GM23248 (cell line): Measurements from ENCODE around the gene MRPL28. TPM values are rescaled to one million over a fixed set of nuclear protein-coding genes. Genes with fewer than 3 reads are reported as not detected.

ENCODE experiments used
- DNase-seq: peaks from one replicate; pipeline ENCODE4 v3.0.0-alpha.2; 2015
- H2AFZ ChIP-seq: fragments of 200-600 bp; sonication (generic); 2 replicates; pipeline ENCODE4 v1.6.1; 2016; ENCODE audit warnings: antibody characterized with exemption
- H3F3A ChIP-seq: fragments of 200-600 bp; sonication (generic); 2 replicates; pipeline ENCODE4 v1.6.1; 2016; ENCODE audit warnings: mild to moderate bottlenecking, antibody characterized with exemption, mixed run types; ENCODE audit not compliant: insufficient read depth
- H3K27ac ChIP-seq: fragments of 200-600 bp; sonication (generic); 2 replicates; pipeline ENCODE4 v1.5.1; 2016; ENCODE audit warnings: mild to moderate bottlenecking
- H3K27me3 ChIP-seq: fragments of 200-600 bp; sonication (generic); replicated peaks from 2 replicates; pipeline ENCODE4 v1.6.1; 2016; ENCODE audit warnings: mild to moderate bottlenecking; ENCODE audit not compliant: insufficient read depth
- H3K36me3 ChIP-seq: fragments of 200-600 bp; sonication (generic); 2 replicates; pipeline ENCODE4 v1.6.1; 2016; ENCODE audit warnings: low read depth, mild to moderate bottlenecking
- H3K4me1 ChIP-seq: fragments of 200-600 bp; sonication (generic); 2 replicates; pipeline ENCODE4 v1.6.1; 2016; ENCODE audit warnings: mild to moderate bottlenecking; ENCODE audit not compliant: insufficient read depth
- H3K4me2 ChIP-seq: fragments of 200-600 bp; sonication (generic); one replicate; pipeline ENCODE4 v1.6.1; 2016; ENCODE audit warnings: mild to moderate bottlenecking; ENCODE audit not compliant: unreplicated experiment
- H3K4me3 ChIP-seq: fragments of 200-600 bp; sonication (generic); 2 replicates; pipeline ENCODE4 v1.5.1; 2016; ENCODE audit warnings: mild to moderate bottlenecking
- H3K79me2 ChIP-seq: fragments of 200-600 bp; sonication (generic); 2 replicates; pipeline ENCODE4 v1.6.1; 2016; ENCODE audit warnings: mild to moderate bottlenecking; ENCODE audit not compliant: insufficient read depth
- H3K9ac ChIP-seq: fragments of 200-600 bp; sonication (generic); 2 replicates; pipeline ENCODE4 v1.6.1; 2016; ENCODE audit warnings: mild to moderate bottlenecking
- H3K9me2 ChIP-seq: fragments of 200-600 bp; sonication (generic); 2 replicates; pipeline ENCODE4 v1.6.1; 2016; ENCODE audit warnings: mixed run types, mild to moderate bottlenecking, moderate library complexity; ENCODE audit not compliant: insufficient read depth
- H3K9me3 ChIP-seq: fragments of 200-600 bp; sonication (generic); one replicate; pipeline ENCODE4 v1.6.1; 2017; ENCODE audit warnings: low read depth
- H4K20me1 ChIP-seq: fragments of 200-600 bp; sonication (generic); 2 replicates; pipeline ENCODE4 v1.6.0; 2016; ENCODE audit not compliant: insufficient read depth
- EZH2 ChIP-seq: fragments of 200-600 bp; sonication (generic); IDR thresholded peaks from 2 replicates; pipeline ENCODE4 v1.6.1; 2018; ENCODE audit warnings: antibody characterized with exemption, mild to moderate bottlenecking; ENCODE audit not compliant: insufficient read depth, poor library complexity, severe bottlenecking
- EZH2phosphoT487 ChIP-seq: fragments of 200-600 bp; sonication (generic); IDR thresholded peaks from 2 replicates; pipeline ENCODE4 v1.6.1; 2018; ENCODE audit warnings: antibody characterized with exemption, moderate library complexity, mild to moderate bottlenecking, low read depth; ENCODE audit not compliant: insufficient read depth
- WGBS, 2 experiments: methylation state at CpG; one replicate each; pipeline ENCODE4 v1.1.6; 2015 to 2017; ENCODE audit warnings: low lambda C conversion rate in 2 of 2, low coverage in 1 of 2; ENCODE audit errors: missing lambda C conversion rate in 2 of 2; 5-methylcytosine and 5-hydroxymethylcytosine counted together
- in situ Hi-C: fragments of 300-500 bp; cut with MboI; formaldehyde crosslinking; loops from 2 replicates; pipeline ENCODE4 v1.15.0; 2020
- polyA plus RNA-seq: library from polyadenylated mRNA; unstranded; fragments of >200 nt; fragmentation: Nextera tagmentation; extraction: Ambion mirVana; gene quantifications from 2 replicates; pipeline ENCODE4 v1.2.1, GENCODE V29; 2016
- total RNA-seq: library from RNA; depleted of rRNA; stranded (reverse); fragments of >200 nt; shearing (Covaris generic); gene quantifications from 2 replicates; pipeline ENCODE4 v1.2.3, GENCODE V29; 2014

Gene MRPL28
- total and polyA plus RNA-seq, 2 experiments from 2014 or later, result 103 to 108 TPM

DNA sequence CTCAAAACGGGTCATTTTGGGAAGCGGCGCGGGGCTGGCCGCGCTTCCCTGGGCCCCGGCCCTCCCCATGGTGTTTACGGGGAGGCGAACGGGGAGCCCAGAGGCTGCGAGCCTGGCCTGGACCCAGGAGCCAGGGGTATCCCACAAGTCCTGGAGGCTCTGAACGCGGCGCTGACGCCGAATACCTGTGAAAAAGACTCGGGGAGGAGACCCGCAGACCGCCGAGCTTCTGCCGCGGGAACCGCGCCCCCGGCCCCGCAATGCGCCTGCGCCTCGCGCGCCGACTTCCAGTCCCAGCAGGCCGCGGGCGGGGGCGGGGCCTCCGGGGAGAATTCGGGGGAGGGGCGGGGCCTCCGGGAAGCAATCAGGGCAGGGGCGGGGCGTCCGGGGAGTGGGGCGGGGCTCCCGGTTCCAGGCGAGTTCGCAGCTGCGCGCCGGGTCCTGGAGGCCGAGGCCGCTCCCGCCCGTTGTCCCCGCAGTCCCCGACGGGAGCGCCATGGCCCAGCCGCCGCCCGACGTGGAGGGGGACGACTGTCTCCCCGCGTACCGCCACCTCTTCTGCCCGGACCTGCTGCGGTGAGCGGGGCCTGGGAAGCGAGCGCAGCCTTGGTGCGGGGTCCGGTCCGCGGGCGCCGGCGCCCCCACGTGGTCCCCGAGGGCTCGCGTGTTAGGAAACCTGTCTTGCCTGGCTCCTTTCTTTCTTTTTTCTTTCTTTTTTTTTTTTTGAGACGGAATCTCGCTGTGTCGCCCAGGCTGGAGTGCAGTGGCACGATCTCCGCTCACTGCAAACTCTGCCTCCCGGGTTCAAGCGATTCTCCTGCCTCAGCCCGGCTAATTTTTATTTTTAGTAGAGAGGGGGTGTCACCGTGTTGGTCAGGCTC lies 31.4 kb upstream of the MRPL28 start, which contains the start of gene DECR2:
Gene DECR2, plus strand, starts transcription at position 418 of the 881 bp plus-strand sequence. Its CDS starts 79 bp downstream, at position 497.
- Histone ChIP-seq H4K20me1 (no peaks in the 10 kb centered on the region), H3K9me3 (no peaks in the 10 kb centered on the region), H3K9me2 (no peaks in the 10 kb centered on the region), H3K4me1 (peaks cover 4% of the 10 kb centered on the region; the same call in 1 of the 2 replicates), H2AFZ (peak within 1 kb of the TSS; percentile 69), H3K36me3 (no peaks in the 10 kb centered on the region), H3K27ac (peak within 1 kb of the TSS; percentile 68), H3K27me3 (no peaks in the 10 kb centered on the region), H3F3A (peaks cover 4% of the 10 kb centered on the region; the same call in 1 of the 2 replicates), H3K9ac (peak within 1 kb of the TSS; percentile 91), H3K4me2 (peak within 1 kb of the TSS; percentile 90), H3K4me3 (peak within 1 kb of the TSS; percentile 84), H3K79me2 (peaks cover 30% of the 10 kb centered on the region)
- TF ChIP-seq EZH2phosphoT487 (no peak), EZH2 (no peak)
- in situ Hi-C loops, result no loop called here
- 1% methylated on average over 27 to 60 of the region's 91 CpGs for WGBS, 2 experiments
- peak; percentile 97 for DNase-seq

DNA sequence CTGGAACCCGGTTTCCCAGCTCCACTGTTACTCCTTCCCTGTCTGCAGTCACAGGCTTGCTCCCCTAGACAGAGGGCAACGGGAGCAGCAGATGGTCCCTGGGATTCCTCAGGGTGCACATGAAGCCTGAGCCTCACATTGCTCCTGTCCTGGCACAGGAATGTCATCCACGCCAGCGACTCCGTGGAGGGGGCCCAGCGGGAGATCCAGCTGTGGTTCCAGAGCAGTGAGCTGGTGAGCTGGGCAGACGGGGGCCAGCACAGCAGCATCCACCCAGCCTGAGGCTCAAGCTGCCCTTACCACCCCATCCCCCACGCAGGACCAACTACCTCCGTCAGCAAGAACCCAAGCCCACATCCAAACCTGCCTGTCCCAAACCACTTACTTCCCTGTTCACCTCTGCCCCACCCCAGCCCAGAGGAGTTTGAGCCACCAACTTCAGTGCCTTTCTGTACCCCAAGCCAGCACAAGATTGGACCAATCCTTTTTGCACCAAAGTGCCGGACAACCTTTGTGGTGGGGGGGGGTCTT lies 29.8 kb upstream of the MRPL28 start:
- Histone ChIP-seq H3K9ac (peak overlapping the region; percentile 91), H3K4me2 (peak overlapping the region; percentile 90), H3K4me3 (peak overlapping the region; percentile 84)

DNA sequence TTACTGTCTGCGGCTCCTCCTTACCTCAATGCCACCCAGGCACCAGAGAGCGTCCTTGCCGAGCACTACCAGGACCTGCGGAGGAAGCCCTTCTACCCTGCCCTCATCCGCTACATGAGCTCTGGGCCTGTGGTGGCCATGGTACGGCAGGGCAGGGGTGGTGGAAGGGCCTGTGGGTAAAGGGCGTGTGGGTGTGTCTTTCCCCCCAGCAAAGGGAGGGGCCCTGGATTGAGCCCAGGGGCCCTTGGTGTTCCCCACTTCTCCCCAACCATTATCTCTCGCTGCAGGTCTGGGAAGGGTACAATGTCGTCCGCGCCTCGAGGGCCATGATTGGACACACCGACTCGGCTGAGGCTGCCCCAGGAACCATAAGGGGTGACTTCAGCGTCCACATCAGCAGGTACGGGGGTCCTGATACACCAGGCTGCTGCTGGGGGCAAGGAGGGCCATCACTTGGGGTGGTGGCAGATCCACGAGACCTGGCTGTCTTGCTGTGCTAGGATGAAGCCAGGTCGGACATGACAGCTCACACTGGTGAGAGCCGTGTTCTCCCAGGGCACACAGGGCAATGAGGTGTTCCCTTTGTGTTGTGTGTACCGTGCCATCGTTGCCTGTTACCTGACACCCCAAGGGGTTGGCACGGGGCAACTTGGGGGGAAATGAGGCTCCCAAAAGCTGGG lies 29.1 kb upstream of the MRPL28 start:
- no peak overlapping the region for H3K4me3 ChIP-seq
- H4K20me1 ChIP-seq, result no peaks in the 10 kb centered on the region
- no peak overlapping the region for H3K9ac ChIP-seq
- 96 to 98% methylated on average over 21 to 22 of the region's 22 CpGs for WGBS, 2 experiments
- TF ChIP-seq EZH2 (no peak), EZH2phosphoT487 (no peak)
- peaks cover 14% of the 10 kb centered on the region for H3F3A ChIP-seq
- H2AFZ ChIP-seq, result no peak overlapping the region
- H3K79me2 ChIP-seq, result peaks cover 30% of the 10 kb centered on the region
- H3K4me1 ChIP-seq, result peaks cover 9% of the 10 kb centered on the region; the same call in 1 of the 2 replicates
- no peak for DNase-seq
- H3K4me2 ChIP-seq, result no peak overlapping the region
- in situ Hi-C loops, result no loop called here
- H3K9me2 ChIP-seq, result no peaks in the 10 kb centered on the region
- H3K27me3 ChIP-seq, result no peaks in the 10 kb centered on the region
- H3K36me3 ChIP-seq, result no peaks in the 10 kb centered on the region
- H3K9me3 ChIP-seq, result no peaks in the 10 kb centered on the region
- no peak overlapping the region for H3K27ac ChIP-seq

More for the DNA sequence above, 29.8 kb upstream of the MRPL28 start:
- TF ChIP-seq EZH2phosphoT487, result no peak
- no peak for TF ChIP-seq EZH2
- Histone ChIP-seq H2AFZ (peak overlapping the region; percentile 69; the same call in 1 of the 2 replicates), H4K20me1 (no peaks in the 10 kb centered on the region), H3K9me2 (no peaks in the 10 kb centered on the region), H3K79me2 (peaks cover 30% of the 10 kb centered on the region), H3K36me3 (no peaks in the 10 kb centered on the region), H3F3A (peaks cover 14% of the 10 kb centered on the region), H3K27ac (peak overlapping the region; percentile 68), H3K9me3 (no peaks in the 10 kb centered on the region), H3K27me3 (no peaks in the 10 kb centered on the region), H3K4me1 (peaks cover 9% of the 10 kb centered on the region; the same call in 1 of the 2 replicates)
- no peak for DNase-seq
- WGBS, 2 experiments, result 86% methylated on average over 10 of the region's 10 CpGs
- in situ Hi-C loops, result no loop called here

DNA sequence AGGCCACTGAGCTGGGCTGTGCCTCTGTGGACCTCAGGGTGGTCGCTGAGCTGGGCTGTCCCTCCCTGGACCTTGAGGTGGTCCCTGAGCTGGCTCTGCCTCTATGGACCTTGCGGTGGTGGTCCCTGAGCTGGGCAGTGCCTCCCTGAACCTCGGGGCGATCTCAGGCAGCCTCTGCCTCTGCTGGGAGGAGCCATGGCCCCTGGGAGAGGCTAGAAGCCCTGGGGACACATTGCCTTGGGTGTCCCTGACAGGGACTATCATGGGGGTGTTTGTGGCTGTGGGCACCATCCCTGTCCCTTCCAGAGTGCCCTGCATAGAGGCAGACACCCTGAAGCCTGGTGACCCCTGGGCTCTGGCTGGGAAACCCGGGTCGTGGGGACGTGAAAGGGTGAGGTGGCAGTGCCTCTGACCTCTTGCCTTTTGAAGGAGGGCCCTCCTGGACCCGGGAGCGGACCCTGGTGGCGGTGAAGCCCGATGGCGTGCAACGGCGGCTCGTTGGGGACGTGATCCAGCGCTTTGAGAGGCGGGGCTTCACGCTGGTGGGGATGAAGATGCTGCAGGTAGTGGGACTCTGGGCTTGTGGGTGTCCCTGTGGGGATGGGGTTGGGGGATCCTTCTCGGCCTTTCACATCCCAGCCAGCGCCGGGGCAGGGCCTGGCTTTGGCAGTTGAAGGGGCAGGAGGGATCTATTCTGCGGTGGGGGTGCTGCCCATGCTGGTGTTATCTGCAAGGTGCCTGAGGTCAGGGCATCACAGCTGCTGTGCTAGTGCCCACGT lies 28.4 kb upstream of the MRPL28 start:
- WGBS, 2 experiments, result 89 to 91% methylated on average over 10 to 24 of the region's 24 CpGs
- H3F3A ChIP-seq, result peaks cover 14% of the 10 kb centered on the region
- H3K79me2 ChIP-seq, result peaks cover 30% of the 10 kb centered on the region
- no peaks in the 10 kb centered on the region for H4K20me1 ChIP-seq
- no peaks in the 10 kb centered on the region for H3K9me3 ChIP-seq
- H2AFZ ChIP-seq, result no peak overlapping the region
- H3K9ac ChIP-seq, result no peak overlapping the region
- no peaks in the 10 kb centered on the region for H3K27me3 ChIP-seq
- TF ChIP-seq EZH2 (no peak), EZH2phosphoT487 (no peak)
- in situ Hi-C loops, result no loop called here
- H3K4me2 ChIP-seq, result no peak overlapping the region
- no peak overlapping the region for H3K4me3 ChIP-seq
- no peaks in the 10 kb centered on the region for H3K9me2 ChIP-seq
- no peak for DNase-seq
- H3K27ac ChIP-seq, result peak overlapping the region; percentile 65; the same call in 1 of the 2 replicates
- peaks cover 9% of the 10 kb centered on the region; the same call in 1 of the 2 replicates for H3K4me1 ChIP-seq
- H3K36me3 ChIP-seq, result no peaks in the 10 kb centered on the region
